GM18517 (cell line): ENCODE data around the gene BAHD1.

Experiments used
- ATAC-seq: cut with Tn5 transposase; IDR thresholded peaks from one replicate; pipeline ENCODE4 v1.9.1; 2021; ENCODE audit warnings: mild to moderate bottlenecking, moderate library complexity; ENCODE audit not compliant: unreplicated experiment

BAHD1 gene

GRCh38 chr15:40464595-40465185 lies 23.9 kb downstream of the BAHD1 start:
- ATAC-seq: no peak

- no peak for ATAC-seq
Observed at GRCh38 chr15:40465939-40466338, 25.2 kb downstream of the BAHD1 start.

- ATAC-seq: no peak
Observed at GRCh38 chr15:40466426-40467260, 25.9 kb downstream of the BAHD1 start.

- ATAC-seq: no peak
Observed at GRCh38 chr15:40467261-40467615, 26.5 kb downstream of the BAHD1 start.

GRCh38 chr15:40468898-40469331 lies 28.2 kb downstream of the BAHD1 start:
- no peak for ATAC-seq

GRCh38 chr15:40469776-40470390 lies 29.1 kb downstream of the BAHD1 start:
- no peak for ATAC-seq

GRCh38 chr15:40470423-40471104 lies 29.8 kb downstream of the BAHD1 start, which contains the start of gene CHST14:
CHST14 (plus strand) TSS chr15:40470984; CDS start chr15:40471214, 230 bp downstream.
- ATAC-seq: no peak

- ATAC-seq: no peak
Observed at GRCh38 chr15:40471105-40471807, 30.5 kb downstream of the BAHD1 start.

GRCh38 chr15:40471808-40472150 lies 31.0 kb downstream of the BAHD1 start:
- ATAC-seq: no peak

GRCh38 chr15:40472171-40472727 lies 31.5 kb downstream of the BAHD1 start:
- ATAC-seq: no peak

GRCh38 chr15:40474581-40474980 lies 33.8 kb downstream of the BAHD1 start:
- no peak for ATAC-seq

- ATAC-seq: no peak
Observed at GRCh38 chr15:40477642-40478327, 37.0 kb downstream of the BAHD1 start.

GRCh38 chr15:40479024-40479423 lies 38.3 kb downstream of the BAHD1 start:
- no peak for ATAC-seq

- ATAC-seq: no peak
Observed at GRCh38 chr15:40481341-40482074, 40.8 kb downstream of the BAHD1 start.

- no peak for ATAC-seq
Observed at GRCh38 chr15:40483919-40484318, 43.2 kb downstream of the BAHD1 start.

- no peak for ATAC-seq
Observed at GRCh38 chr15:40486066-40486770, 45.5 kb downstream of the BAHD1 start.

- no peak for ATAC-seq
Observed at GRCh38 chr15:40487816-40488682, 47.3 kb downstream of the BAHD1 start.
